ENCODE results near the gene FAM89B.

Gene FAM89B

GRCh38 chr11:65622011-65622410, 49.7 kb downstream of the FAM89B start:
- no peak overlapping the region for H3K4me3 ChIP-seq
- TF ChIP-seq CTCF (IDR thresholded peaks at IDR 0.05): no peak

GRCh38 chr11:65623177-65623576, 50.8 kb downstream of the FAM89B start:
- Histone ChIP-seq H3K4me3 (no peak overlapping the region), H3K27ac (no peak overlapping the region)
- DNase-seq (ENCODE audit: low spot score): no peak
- TF ChIP-seq CTCF (IDR thresholded peaks at IDR 0.05): no peak

More at GRCh38 chr11:65622011-65622410, 49.7 kb downstream of the FAM89B start:
- DNase-seq (ENCODE audit: low spot score): no peak
- H3K27ac ChIP-seq: no peak overlapping the region

Measured in coronary artery (tissue), 2 donors.